Keratinocyte (primary cell): ENCODE data around the gene SOX10. TPM values are rescaled to one million over a fixed set of nuclear protein-coding genes. Genes with fewer than 3 reads are reported as not detected.

Experiments used
- DNase-seq: peaks from one replicate; pipeline ENCODE4 v3.0.0-alpha.2; 2011; ENCODE audit warnings: low read depth, missing footprints, low spot score
- FAIRE-seq: peaks from 2 replicates; lab custom pipeline; 2011; peaks lifted over from hg19 to GRCh38; lab: Jason Lieb, UNC
- H2AFZ ChIP-seq: 2 replicates; pipeline ENCODE4 v1.6.0; 2012; ENCODE audit warnings: low read length, control low read depth, inconsistent platforms; ENCODE audit not compliant: control insufficient read depth
- H3K27ac ChIP-seq: 2 replicates; pipeline ENCODE4 v1.5.1; 2011; ENCODE audit warnings: low read length; ENCODE audit not compliant: control insufficient read depth, insufficient read depth
- H3K27me3 ChIP-seq: 3 replicates; pipeline ENCODE4 v1.6.0; 2011; ENCODE audit warnings: low read length; ENCODE audit not compliant: control insufficient read depth, insufficient read depth; ENCODE audit errors: extremely low read depth
- H3K36me3 ChIP-seq, 2 experiments: 2 replicates in 1 of 2; 3 replicates in 1 of 2; pipeline ENCODE4 v1.5.1; 2011; ENCODE audit warnings: low read length in 2 of 2, mild to moderate bottlenecking in 1 of 2; ENCODE audit not compliant: control insufficient read depth in 2 of 2, insufficient read depth in 2 of 2; ENCODE audit errors: extremely low read depth in 1 of 2
- H3K4me1 ChIP-seq: 3 replicates; pipeline ENCODE4 v1.5.1; 2011; ENCODE audit warnings: low read length; ENCODE audit not compliant: control insufficient read depth, insufficient read depth; ENCODE audit errors: extremely low read depth
- H3K4me2 ChIP-seq: 3 replicates; pipeline ENCODE4 v1.6.0; 2011; ENCODE audit warnings: low read depth, low read length; ENCODE audit not compliant: control insufficient read depth, insufficient read depth; ENCODE audit errors: extremely low read depth
- H3K4me3 ChIP-seq, 3 experiments: fragments of 200-600 bp in 1 of 3; sonication (generic) in 1 of 3; 2 replicates in 2 of 3; 3 replicates in 1 of 3; pipeline ENCODE4 v1.5.1; 2011 to 2016; ENCODE audit warnings: low read length in 3 of 3, mild to moderate bottlenecking in 3 of 3, control low read depth in 2 of 3, inconsistent platforms in 1 of 3, low read depth in 1 of 3, mixed read lengths in 1 of 3, mixed run types in 1 of 3, moderate library complexity in 1 of 3; ENCODE audit not compliant: control insufficient read depth in 2 of 3, insufficient read depth in 2 of 3; ENCODE audit errors: extremely low read depth in 1 of 3
- H3K79me2 ChIP-seq: 2 replicates; pipeline ENCODE4 v1.6.0; 2012; ENCODE audit warnings: low read length; ENCODE audit not compliant: control insufficient read depth, insufficient read depth
- H3K9ac ChIP-seq: 3 replicates; pipeline ENCODE4 v1.6.0; 2011; ENCODE audit warnings: low read length; ENCODE audit not compliant: control insufficient read depth, insufficient read depth; ENCODE audit errors: extremely low read depth
- H3K9me1 ChIP-seq: 3 replicates; pipeline ENCODE4 v1.6.0; 2011; ENCODE audit warnings: low read length; ENCODE audit not compliant: control insufficient read depth, insufficient read depth; ENCODE audit errors: extremely low read depth
- H3K9me3 ChIP-seq: 2 replicates; pipeline ENCODE4 v1.5.1; 2012; ENCODE audit warnings: low read depth, low read length; ENCODE audit not compliant: control insufficient read depth
- H4K20me1 ChIP-seq: 3 replicates; pipeline ENCODE4 v1.6.0; 2011; ENCODE audit warnings: low read length; ENCODE audit not compliant: control insufficient read depth, insufficient read depth; ENCODE audit errors: extremely low read depth
- CTCF ChIP-seq, 3 experiments: IDR thresholded peaks in 1 of 3; conservative IDR thresholded peaks in 1 of 3; optimal IDR thresholded peaks in 1 of 3; 2 replicates in 2 of 3; 3 replicates in 1 of 3; pipeline versions ENCODE3 to v1.5.1; 2011; ENCODE audit warnings: low read length in 3 of 3, mild to moderate bottlenecking in 3 of 3, moderate library complexity in 2 of 3, control low read depth in 1 of 3, inconsistent platforms in 1 of 3; ENCODE audit not compliant: insufficient read depth in 2 of 3; ENCODE audit errors: extremely low read depth in 1 of 3
- EZH2 ChIP-seq: IDR thresholded peaks from one replicate; pipeline ENCODE4 v1.6.1; 2012; ENCODE audit warnings: inconsistent platforms, mild to moderate bottlenecking, low read length, moderate library complexity
- dilution Hi-C: fragments of 300-500 bp; cut with MboI; formaldehyde crosslinking; loops from one replicate; pipeline ENCODE4 v1.7.0; 2020; ENCODE audit warnings: low sequenced_read_pairs; ENCODE audit not compliant: extremely low pct_ligation_motif_present
- polyA plus RNA-seq, 5 experiments: library from polyadenylated mRNA; depleted of rRNA in 3 of 5; stranded (reverse) in 3 of 5; stranded (forward) in 1 of 5; unstranded in 1 of 5; fragments of >200 nt; gene quantifications; 1 replicate in 1 of 5; 2 replicates in 3 of 5; 3 replicates in 1 of 5; pipeline versions ENCODE4 v1.2.1 to v1.2.3, GENCODE V29; 2011 to 2012; ENCODE audit warnings: missing spikeins in 2 of 5, low read depth in 1 of 5, low replicate concordance in 1 of 5

The SOX10 gene
- polyA plus RNA-seq, 1 donor (not counting 4 experiments of a cell fraction or from before 2014, with no cell fraction given): not detected

DNA sequence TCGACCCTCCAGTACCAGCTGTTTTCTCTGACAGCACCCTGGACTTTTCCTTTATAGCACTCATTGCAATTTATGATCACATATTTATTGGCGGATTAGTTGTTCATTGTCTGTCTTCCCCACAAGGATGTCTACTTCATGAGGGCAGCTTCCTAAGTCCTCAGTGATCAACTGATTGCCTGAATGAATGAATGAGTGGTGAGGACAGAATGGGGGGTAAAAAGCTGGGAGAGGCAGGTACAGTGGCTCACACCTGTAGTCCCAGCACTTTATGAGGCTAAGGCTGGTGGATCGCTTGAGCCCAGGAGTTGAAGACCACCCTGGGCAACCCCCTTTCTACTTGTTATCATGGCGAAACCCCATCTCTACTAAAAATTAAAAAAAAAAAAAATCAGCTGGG, 11.1 kb upstream of the SOX10 start:
- H3K9ac ChIP-seq: no peak overlapping the region
- dilution Hi-C loops: no loop called here
- no peak overlapping the region for H2AFZ ChIP-seq
- TF ChIP-seq CTCF (optimal IDR thresholded peaks at IDR 0.05 in 1 of 3, IDR thresholded peaks at IDR 0.05 in 1 of 3, conservative IDR thresholded peaks at IDR 0.05 in 1 of 3; ENCODE audit: extremely low read depth in 1 of 3, insufficient read depth in 2 of 3, low read length in 3 of 3) (no peak), EZH2 (no peak)
- DNase-seq (no peak), FAIRE-seq (no peak)
- H3K4me2 ChIP-seq: no peak overlapping the region
- H3K4me1 ChIP-seq: peaks cover 32% of the 10 kb centered on the region
- H3K27ac ChIP-seq: no peak overlapping the region
- no peaks in the 10 kb centered on the region for H3K79me2 ChIP-seq
- H3K36me3 ChIP-seq: no peaks in the 10 kb centered on the region
- no peaks in the 10 kb centered on the region for H4K20me1 ChIP-seq
- no peak overlapping the region for H3K4me3 ChIP-seq
- H3K27me3 ChIP-seq: no peaks in the 10 kb centered on the region
- no peaks in the 10 kb centered on the region for H3K9me1 ChIP-seq
- no peaks in the 10 kb centered on the region for H3K9me3 ChIP-seq

DNA sequence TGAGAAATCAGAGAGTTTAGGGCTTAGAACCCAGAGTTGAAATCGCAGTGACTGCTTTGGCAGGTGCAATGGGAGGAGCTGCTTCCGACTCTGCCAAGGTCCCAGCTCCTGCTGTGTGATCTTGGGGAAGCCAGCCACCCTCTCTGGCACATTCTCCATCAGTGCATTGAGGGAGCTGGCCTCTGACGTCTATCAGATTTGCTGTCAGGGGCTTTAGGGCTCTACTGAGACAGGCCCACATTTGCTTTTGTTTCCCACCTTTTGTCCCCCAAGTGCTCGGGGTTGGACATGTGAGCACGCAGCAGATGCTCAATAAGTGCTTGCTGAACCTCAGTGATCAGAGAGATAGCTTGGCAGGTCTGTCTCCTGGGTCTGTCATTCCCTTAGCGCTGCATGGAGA, 10.6 kb upstream of the SOX10 start:
- Histone ChIP-seq H3K79me2 (no peaks in the 10 kb centered on the region), H3K4me3 (no peak overlapping the region), H3K4me1 (peaks cover 28% of the 10 kb centered on the region), H3K27ac (no peak overlapping the region), H2AFZ (no peak overlapping the region), H3K9me3 (no peaks in the 10 kb centered on the region), H3K27me3 (no peaks in the 10 kb centered on the region), H4K20me1 (no peaks in the 10 kb centered on the region), H3K36me3 (no peaks in the 10 kb centered on the region), H3K4me2 (no peak overlapping the region), H3K9me1 (no peaks in the 10 kb centered on the region), H3K9ac (no peak overlapping the region)
- FAIRE-seq (no peak), DNase-seq (no peak)
- TF ChIP-seq EZH2: no peak
- dilution Hi-C loops: no loop called here

- no peaks in the 10 kb centered on the region for H3K27me3 ChIP-seq
- H3K9me3 ChIP-seq: no peaks in the 10 kb centered on the region
- H3K4me3 ChIP-seq: no peak overlapping the region
- no peak overlapping the region for H3K27ac ChIP-seq
- H3K9me1 ChIP-seq: no peaks in the 10 kb centered on the region
- H3K4me1 ChIP-seq: peaks cover 18% of the 10 kb centered on the region
- dilution Hi-C loops: no loop called here
- no peak overlapping the region for H3K9ac ChIP-seq
- H3K4me2 ChIP-seq: no peak overlapping the region
- no peaks in the 10 kb centered on the region for H3K36me3 ChIP-seq
- no peak overlapping the region for H2AFZ ChIP-seq
- no peaks in the 10 kb centered on the region for H4K20me1 ChIP-seq
- no peak for FAIRE-seq
- H3K79me2 ChIP-seq: no peaks in the 10 kb centered on the region
- no peak for DNase-seq
- TF ChIP-seq CTCF (optimal IDR thresholded peaks at IDR 0.05 in 1 of 3, IDR thresholded peaks at IDR 0.05 in 1 of 3, conservative IDR thresholded peaks at IDR 0.05 in 1 of 3; ENCODE audit: extremely low read depth in 1 of 3, insufficient read depth in 2 of 3, low read length in 3 of 3) (no peak), EZH2 (no peak)
These were observed 9.7 kb upstream of the SOX10 start for GRCh38 chr22:37994049-37994448.
